ENCODE results near the gene RABGEF1.

DNA sequence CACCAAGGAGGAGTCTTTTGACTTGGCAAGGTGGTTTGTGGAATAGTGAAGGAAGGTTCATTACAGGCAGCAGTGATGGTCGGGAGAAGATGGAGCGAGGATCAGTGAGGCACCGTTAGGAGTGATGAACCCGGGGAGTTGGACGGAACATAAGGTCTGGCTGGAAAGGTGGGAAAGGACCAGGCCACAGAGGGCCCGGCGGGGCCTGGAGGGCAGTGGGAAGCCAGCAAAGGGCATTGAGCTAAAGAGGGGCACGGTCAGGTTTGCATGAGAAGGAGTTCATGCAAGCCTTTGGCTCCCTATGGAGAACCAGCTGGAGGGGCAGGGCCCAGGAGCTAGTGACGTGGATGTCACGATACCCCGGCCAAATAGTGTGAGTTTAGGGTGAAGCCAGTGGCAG, 46.2 kb upstream of the RABGEF1 start:
- TF ChIP-seq BHLHE40 (IDR thresholded peaks at IDR 0.05; ENCODE audit: borderline replicate concordance) (no peak), FOXA1 (IDR thresholded peaks at IDR 0.05) (no peak), TARDBP (IDR thresholded peaks at IDR 0.05) (no peak), ZNF384 (IDR thresholded peaks at IDR 0.05) (no peak), ELF4 (IDR thresholded peaks at IDR 0.05) (no peak), L3MBTL2 (conservative IDR thresholded peaks at IDR 0.05) (no peak), LEF1 (IDR thresholded peaks at IDR 0.05; ENCODE audit: borderline replicate concordance) (no peak), HDGF (IDR thresholded peaks at IDR 0.05; ENCODE audit: borderline replicate concordance) (no peak), FOXM1 (IDR thresholded peaks at IDR 0.05; ENCODE audit: borderline replicate concordance) (no peak), NFRKB (IDR thresholded peaks at IDR 0.05) (no peak), SP1 (IDR thresholded peaks at IDR 0.05) (no peak), SUZ12 (IDR thresholded peaks at IDR 0.05) (no peak), FOXK2 (IDR thresholded peaks at IDR 0.05) (no peak), ARNT (IDR thresholded peaks at IDR 0.05) (no peak)

Measured in HEK293T (cell line).